ENCODE measurements around the gene TLR9.

The TLR9 gene

GRCh38 chr3:52216585-52217408 is 8.6 kb downstream of the TLR9 start:
- DNase-seq = peak; percentile 52

- DNase-seq = no peak
These were observed 10.1 kb downstream of the TLR9 start for GRCh38 chr3:52215351-52215750.

GRCh38 chr3:52213901-52214300 is 11.5 kb downstream of the TLR9 start:
- DNase-seq = no peak

- DNase-seq = no peak
These were observed 12.4 kb downstream of the TLR9 start for GRCh38 chr3:52213005-52213404.

- DNase-seq = no peak
These were observed 14.1 kb downstream of the TLR9 start for GRCh38 chr3:52211268-52211891.

- DNase-seq = no peak
These were observed 14.8 kb downstream of the TLR9 start for GRCh38 chr3:52210550-52211046.

- DNase-seq = no peak
These were observed 15.4 kb downstream of the TLR9 start for GRCh38 chr3:52210037-52210436.

- no peak for DNase-seq
These were observed 16.9 kb downstream of the TLR9 start for GRCh38 chr3:52208556-52208955.

GRCh38 chr3:52205727-52206372 is 19.6 kb downstream of the TLR9 start:
- DNase-seq = no peak

- DNase-seq = no peak
These were observed 20.9 kb downstream of the TLR9 start for GRCh38 chr3:52204337-52205073.

- no peak for DNase-seq
These were observed 21.7 kb downstream of the TLR9 start for GRCh38 chr3:52203701-52204100.

GRCh38 chr3:52202384-52203077 is 22.9 kb downstream of the TLR9 start:
- no peak for DNase-seq

GRCh38 chr3:52200981-52201679 is 24.3 kb downstream of the TLR9 start:
- DNase-seq = no peak

- DNase-seq = no peak
These were observed 26.5 kb downstream of the TLR9 start for GRCh38 chr3:52198643-52199608.

- DNase-seq = peak; percentile 94
These were observed 27.4 kb downstream of the TLR9 start, which contains the start of gene ALAS1 for GRCh38 chr3:52197842-52198625. Gene ALAS1 (plus strand): TSS chr3:52198160. CDS start chr3:52199242, 1,082 bp downstream.

- no peak for DNase-seq
These were observed 28.0 kb downstream of the TLR9 start for GRCh38 chr3:52197499-52197841.

GRCh38 chr3:52196977-52197376 is 28.5 kb downstream of the TLR9 start:
- no peak for DNase-seq

- DNase-seq = no peak
These were observed 29.6 kb downstream of the TLR9 start for GRCh38 chr3:52195823-52196331.

GRCh38 chr3:52195291-52195597 is 30.2 kb downstream of the TLR9 start:
- DNase-seq = no peak

Measured in activated T-cell treated with anti-CD3 and anti-CD28 coated beads for 4 hours (primary cell).